H1 (cell line): ENCODE data around the gene TCF4. TPM values are rescaled to one million over a fixed set of nuclear protein-coding genes. Genes with fewer than 3 reads are reported as not detected.

ENCODE experiments used
- CTCF ChIA-PET: fragments of 300-600 bp; sonication (Branson Sonifier 250); formaldehyde crosslinking; loops from one replicate; lab custom pipeline; 2021; ENCODE audit not compliant: partially characterized antibody; lab: Charles Lee
- POLR2A ChIA-PET: fragments of 300-600 bp; sonication (Branson Sonifier 250); formaldehyde crosslinking; loops from one replicate; lab custom pipeline; 2021; ENCODE audit warnings: inconsistent platforms; ENCODE audit not compliant: partially characterized antibody; lab: Charles Lee
- DNase-seq, 2 experiments: peaks; one replicate each; pipeline versions ENCODE4 v3.0.0 to v3.0.0-alpha.2; 2010 to 2022; ENCODE audit warnings: low spot score in 2 of 2, low read depth in 1 of 2, mixed read lengths in 1 of 2
- FAIRE-seq: peaks from 2 replicates; lab custom pipeline; 2011; peaks lifted over from hg19 to GRCh38; lab: Jason Lieb, UNC
- H2AFZ ChIP-seq: 2 replicates; pipeline ENCODE4 v1.8.1; 2012; ENCODE audit warnings: low read length, inconsistent platforms
- H2AK5ac ChIP-seq: 2 replicates; pipeline ENCODE4 v1.6.1; 2013; ENCODE audit warnings: low read depth, low read length
- H2BK120ac ChIP-seq: replicated peaks from 2 replicates; pipeline ENCODE3; 2013; ENCODE audit warnings: low read depth, low read length, inconsistent platforms
- H2BK12ac ChIP-seq: 2 replicates; pipeline ENCODE4 v1.6.1; 2013; ENCODE audit warnings: low read depth, low read length
- H2BK15ac ChIP-seq: 2 replicates; pipeline ENCODE4 v1.6.1; 2013; ENCODE audit warnings: low read length
- H2BK20ac ChIP-seq: 2 replicates; pipeline ENCODE4 v1.6.1; 2013; ENCODE audit warnings: low read length
- H2BK5ac ChIP-seq: 2 replicates; pipeline ENCODE4 v1.6.1; 2013; ENCODE audit warnings: low read depth, low read length
- H3K14ac ChIP-seq: 2 replicates; pipeline ENCODE4 v1.6.1; 2013; ENCODE audit warnings: inconsistent platforms; ENCODE audit not compliant: insufficient read length
- H3K18ac ChIP-seq: 2 replicates; pipeline ENCODE4 v1.6.1; 2013; ENCODE audit warnings: low read length; ENCODE audit errors: extremely low read depth
- H3K23ac ChIP-seq: 2 replicates; pipeline ENCODE4 v1.6.1; 2013; ENCODE audit warnings: inconsistent platforms; ENCODE audit not compliant: insufficient read length
- H3K23me2 ChIP-seq: 2 replicates; pipeline ENCODE4 v1.6.1; 2013; ENCODE audit warnings: low read depth, low read length
- H3K27ac ChIP-seq: 2 replicates; pipeline ENCODE4 v1.6.1; 2011; ENCODE audit warnings: low read depth, low read length, inconsistent platforms
- H3K27me3 ChIP-seq, 4 experiments: replicated peaks in 1 of 4; 1 replicate in 1 of 4; 2 replicates in 3 of 4; pipeline versions ENCODE4 v1.6.1 to v1.8.1; 2011 to 2013; ENCODE audit warnings: low read length in 3 of 4, mild to moderate bottlenecking in 3 of 4, inconsistent platforms in 2 of 4, mixed read lengths in 2 of 4, moderate library complexity in 1 of 4; ENCODE audit not compliant: control insufficient read depth in 3 of 4, insufficient read depth in 3 of 4; ENCODE audit errors: extremely low read depth in 1 of 4
- H3K36me3 ChIP-seq, 4 experiments: 2 replicates each; pipeline versions ENCODE4 v1.6.1 to v1.8.1; 2011 to 2013; ENCODE audit warnings: mild to moderate bottlenecking in 4 of 4, low read length in 3 of 4, moderate library complexity in 2 of 4, control low read depth in 1 of 4, inconsistent platforms in 1 of 4; ENCODE audit not compliant: insufficient read depth in 4 of 4, control insufficient read depth in 2 of 4
- H3K4ac ChIP-seq: replicated peaks from 2 replicates; pipeline ENCODE3; 2013; ENCODE audit warnings: low read length, low read depth, mixed read lengths, inconsistent platforms; ENCODE audit not compliant: insufficient read length
- H3K4me1 ChIP-seq, 4 experiments: replicated peaks in 1 of 4; 1 replicate in 1 of 4; 2 replicates in 3 of 4; pipeline versions ENCODE4 v1.6.1 to v1.8.1; 2011 to 2013; ENCODE audit warnings: low read length in 3 of 4, inconsistent platforms in 2 of 4, mixed read lengths in 1 of 4; ENCODE audit not compliant: insufficient read depth in 4 of 4, control insufficient read depth in 3 of 4
- H3K4me2 ChIP-seq, 2 experiments: 2 replicates each; pipeline versions ENCODE4 v1.6.1 to v1.8.1; 2011 to 2013; ENCODE audit warnings: low read depth in 2 of 2, low read length in 2 of 2, control low read depth in 1 of 2, inconsistent platforms in 1 of 2, mild to moderate bottlenecking in 1 of 2; ENCODE audit not compliant: insufficient read depth in 1 of 2
- H3K4me3 ChIP-seq, 4 experiments: fragments of 200-600, 300-600 bp in 1 of 4; sonication (generic), shearing (Covaris generic), sonication (Bioruptor Twin) in 1 of 4; 2 replicates each; pipeline versions ENCODE4 v1.5.1 to v1.8.1; 2011 to 2016; ENCODE audit warnings: low read length in 4 of 4, low read depth in 3 of 4, control low read depth in 2 of 4, inconsistent platforms in 2 of 4, mild to moderate bottlenecking in 2 of 4, mixed read lengths in 1 of 4, moderate library complexity in 1 of 4; ENCODE audit not compliant: insufficient read depth in 2 of 4; ENCODE audit errors: extremely low read depth in 1 of 4
- H3K56ac ChIP-seq: replicated peaks from 2 replicates; pipeline ENCODE3; 2013; ENCODE audit warnings: low read depth, mild to moderate bottlenecking, mixed read lengths, low read length, inconsistent platforms; ENCODE audit not compliant: insufficient read length
- H3K79me1 ChIP-seq: 2 replicates; pipeline ENCODE4 v1.6.1; 2013; ENCODE audit warnings: low read depth, low read length, control low read depth
- H3K79me2 ChIP-seq, 2 experiments: 2 replicates each; pipeline versions ENCODE4 v1.6.1 to v1.8.1; 2012 to 2013; ENCODE audit warnings: low read length in 2 of 2, mild to moderate bottlenecking in 2 of 2, inconsistent platforms in 1 of 2; ENCODE audit not compliant: insufficient read depth in 2 of 2, control insufficient read depth in 1 of 2
- H3K9ac ChIP-seq, 4 experiments: replicated peaks in 1 of 4; 1 replicate in 1 of 4; 2 replicates in 3 of 4; pipeline versions ENCODE4 v1.6.1 to v1.8.1; 2011 to 2013; ENCODE audit warnings: low read depth in 3 of 4, low read length in 3 of 4, control low read depth in 2 of 4, mild to moderate bottlenecking in 2 of 4, moderate library complexity in 2 of 4, inconsistent platforms in 1 of 4; ENCODE audit errors: extremely low read depth in 1 of 4
- H3K9me3 ChIP-seq, 2 experiments: 2 replicates each; pipeline versions ENCODE4 v1.6.1 to v1.8.1; 2012 to 2013; ENCODE audit warnings: mild to moderate bottlenecking in 2 of 2, moderate library complexity in 2 of 2, control low read depth in 1 of 2, inconsistent platforms in 1 of 2, low read depth in 1 of 2, low read length in 1 of 2, mixed read lengths in 1 of 2; ENCODE audit not compliant: insufficient read depth in 2 of 2
- H4K20me1 ChIP-seq, 2 experiments: replicated peaks in 1 of 2; 2 replicates each; pipeline versions ENCODE3 to v1.8.1; 2011 to 2013; ENCODE audit warnings: inconsistent platforms in 2 of 2, low read length in 2 of 2, mild to moderate bottlenecking in 1 of 2; ENCODE audit not compliant: insufficient read depth in 2 of 2, control insufficient read depth in 1 of 2
- H4K5ac ChIP-seq: 2 replicates; pipeline ENCODE4 v1.6.1; 2013; ENCODE audit warnings: low read length, low read depth, mixed read lengths, inconsistent platforms; ENCODE audit not compliant: insufficient read length
- H4K8ac ChIP-seq: 2 replicates; pipeline ENCODE4 v1.8.0; 2013; ENCODE audit warnings: mild to moderate bottlenecking, moderate library complexity, low read length, inconsistent platforms; ENCODE audit not compliant: insufficient read depth; ENCODE audit errors: extremely low read depth
- H4K91ac ChIP-seq: replicated peaks from 2 replicates; pipeline ENCODE3; 2013; ENCODE audit warnings: low read length, mixed read lengths, inconsistent platforms; ENCODE audit not compliant: insufficient read length
- BRCA1 ChIP-seq: IDR thresholded peaks from 2 replicates; pipeline ENCODE4 v1.6.1; 2012; ENCODE audit warnings: low read depth, low read length, improper control_type of control experiment
- polyA plus RNA-seq, 7 experiments: library from polyadenylated mRNA; depleted of rRNA in 3 of 7; stranded (reverse) in 5 of 7; unstranded in 2 of 7; fragments of >200 nt in 5 of 7; fragments of 200-250 nt in 2 of 7; gene quantifications; 1 replicate in 5 of 7; 2 replicates in 1 of 7; 4 replicates in 1 of 7; pipeline versions ENCODE4 v1.2.1 to v1.2.3, GENCODE V29; 2011 to 2013; ENCODE audit warnings: missing spikeins in 2 of 7, mixed read lengths in 2 of 7
- total RNA-seq: library from RNA; stranded (reverse); fragmentation: NEBNext Ultra II Directional; extraction: Animal tissue kit (Norgen Biotek cat#: 25700); gene quantifications from 2 replicates; pipeline ENCODE4 v1.2.1, GENCODE V29; 2021

TCF4 gene
- total and polyA plus RNA-seq, 2 of the 8 experiments (the other 6 are each of a cell fraction or from before 2014, with no cell fraction given): 59.3 to 118 TPM

DNA sequence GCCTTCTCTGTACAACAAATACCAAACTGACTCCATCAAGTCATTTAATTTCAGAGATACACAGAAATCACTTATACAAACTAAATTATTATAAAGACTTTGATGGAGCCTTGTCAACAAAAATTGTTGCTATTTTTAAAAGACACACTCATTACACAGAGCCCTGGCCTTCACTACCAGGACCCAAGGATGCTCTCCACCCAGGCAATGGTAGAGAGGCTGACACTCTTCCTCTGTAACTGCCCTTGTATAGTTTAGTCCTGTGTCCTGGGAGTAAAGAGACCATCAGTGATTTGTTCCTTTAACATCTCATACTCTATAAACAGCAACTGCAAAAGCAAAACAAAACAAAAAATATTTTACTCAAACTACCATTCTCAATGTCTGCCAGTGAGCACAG is 173.5 kb downstream of the TCF4 start:
- no peak overlapping the region for H3K4me2 ChIP-seq
- no peaks in the 10 kb centered on the region for H3K23me2 ChIP-seq
- H3K4ac ChIP-seq: no peak overlapping the region
- H3K27ac ChIP-seq: no peak overlapping the region
- H4K91ac ChIP-seq: no peak overlapping the region
- no peak overlapping the region for H2BK15ac ChIP-seq
- H3K36me3 ChIP-seq: no peaks in the 10 kb centered on the region
- no peak overlapping the region for H2AK5ac ChIP-seq
- no peak overlapping the region for H2BK120ac ChIP-seq
- no peak overlapping the region for H2AFZ ChIP-seq
- no peak overlapping the region for H3K18ac ChIP-seq
- H2BK12ac ChIP-seq: no peak overlapping the region
- peaks cover 0 to 9% (median 3%) of the 10 kb centered on the region in 4 experiments; a peak in 4 of 7 replicates for H3K4me1 ChIP-seq
- no peaks in the 10 kb centered on the region for H3K9me3 ChIP-seq
- no peak overlapping the region for H2BK5ac ChIP-seq
- no peak overlapping the region for H3K14ac ChIP-seq
- H4K20me1 ChIP-seq: no peaks in the 10 kb centered on the region
- no peak overlapping the region; a peak in 1 of 7 replicates for H3K9ac ChIP-seq
- no peak overlapping the region for H3K56ac ChIP-seq
- no peaks in the 10 kb centered on the region for H3K79me1 ChIP-seq
- H2BK20ac ChIP-seq: no peak overlapping the region
- peaks cover 6 to 100% of the 10 kb centered on the region in 2 experiments; a peak in 3 of 4 replicates for H3K79me2 ChIP-seq
- H3K23ac ChIP-seq: no peak overlapping the region
- no peak overlapping the region for H4K5ac ChIP-seq
- H4K8ac ChIP-seq: no peak overlapping the region
- DNase-seq (no peak), FAIRE-seq (no peak)
- ChIA-PET CTCF (interaction anchor here (0.7 to 2.9 kb wide), 16 partner anchors 10 to 369 kb away, joined by 3 to 14 read pairs (median 4); no protein-coding TSS in a partner anchor), POLR2A (no interaction called here)
- H3K4me3 ChIP-seq: no peak overlapping the region
- no peaks in the 10 kb centered on the region for H3K27me3 ChIP-seq
- TF ChIP-seq BRCA1: no peak
